ENCODE measurements around the gene BCAR3.
"Not testable (repeated sequence)": the region's sequence is repeated elsewhere in the genome, so short reads cannot be mapped to it uniquely, and the experiment has no call there.

The BCAR3 gene

DNA sequence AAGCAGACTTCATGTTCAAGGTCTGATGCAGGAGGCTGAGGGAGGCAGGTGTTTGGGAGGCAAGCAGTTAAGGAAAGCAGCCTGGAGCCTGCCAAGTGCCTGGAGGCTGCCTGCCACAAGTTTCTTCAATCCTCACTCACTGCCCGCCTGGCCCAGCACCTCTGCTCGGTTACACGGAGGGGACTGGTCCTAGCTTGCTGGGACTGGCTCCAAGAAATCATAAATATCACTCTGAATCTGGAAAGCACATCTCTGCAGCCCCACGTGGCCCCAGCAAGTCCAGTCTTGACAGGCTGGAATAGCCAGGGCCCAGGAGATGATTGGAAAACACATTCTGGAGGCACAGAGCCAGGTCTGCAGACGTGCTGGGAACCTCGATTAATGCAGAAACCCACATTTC lies 83.9 kb downstream of the BCAR3 start:
- DNase-seq (ENCODE audit: low read depth): no peak

- DNase-seq (ENCODE audit: low read depth): no peak
Observed at GRCh38 chr1:93596329-93597089, 85.1 kb downstream of the BCAR3 start.

DNA sequence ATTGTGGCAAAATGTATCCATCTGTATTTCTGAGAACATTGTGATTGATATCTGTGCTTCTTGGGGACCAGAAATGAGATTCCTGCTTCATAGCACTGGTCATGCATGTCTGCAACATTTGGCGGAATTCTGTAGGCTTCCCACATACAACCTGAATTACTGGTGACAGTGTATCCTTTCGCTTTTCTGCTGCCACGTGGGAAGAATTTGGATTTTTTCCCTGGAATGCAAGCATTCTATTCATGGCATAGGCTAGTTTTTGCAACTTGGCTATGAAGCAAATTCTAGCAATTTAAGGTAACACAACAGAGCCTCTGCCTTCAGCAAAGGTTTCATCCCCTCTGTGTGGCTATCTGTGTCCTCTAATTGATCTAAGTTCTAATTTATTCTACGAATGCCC lies 85.9 kb downstream of the BCAR3 start:
- DNase-seq (ENCODE audit: low read depth): no peak

- no peak for DNase-seq (ENCODE audit: low read depth)
Observed at GRCh38 chr1:93595266-93595665, 86.4 kb downstream of the BCAR3 start.

GRCh38 chr1:93594603-93594880 lies 87.1 kb downstream of the BCAR3 start:
- no peak for DNase-seq (ENCODE audit: low read depth)

- no peak for DNase-seq (ENCODE audit: low read depth)
Observed at GRCh38 chr1:93593854-93594602, 87.6 kb downstream of the BCAR3 start.

DNA sequence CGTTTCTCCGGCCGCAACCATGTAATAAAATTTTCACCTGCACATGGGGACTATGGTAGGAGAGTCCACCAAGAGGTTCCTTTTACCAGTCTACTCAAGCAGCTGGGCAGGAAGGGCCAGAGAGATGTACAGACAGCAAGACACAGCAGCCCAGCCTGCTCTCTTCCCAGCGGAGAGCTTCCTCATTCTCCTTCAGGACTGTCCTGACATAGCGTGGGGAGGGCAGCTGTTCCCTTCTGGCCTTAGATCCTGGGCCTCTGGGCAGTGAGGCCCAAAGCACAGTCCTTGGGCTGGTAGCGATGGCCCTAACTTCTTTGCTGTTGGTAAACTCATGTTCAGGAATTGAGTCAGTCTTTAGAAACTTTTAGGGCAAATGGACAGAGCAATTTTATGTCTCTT lies 89.1 kb downstream of the BCAR3 start:
- DNase-seq (ENCODE audit: low read depth): no peak

- DNase-seq (ENCODE audit: low read depth): no peak
Observed at GRCh38 chr1:93591676-93592550, 89.7 kb downstream of the BCAR3 start.

DNA sequence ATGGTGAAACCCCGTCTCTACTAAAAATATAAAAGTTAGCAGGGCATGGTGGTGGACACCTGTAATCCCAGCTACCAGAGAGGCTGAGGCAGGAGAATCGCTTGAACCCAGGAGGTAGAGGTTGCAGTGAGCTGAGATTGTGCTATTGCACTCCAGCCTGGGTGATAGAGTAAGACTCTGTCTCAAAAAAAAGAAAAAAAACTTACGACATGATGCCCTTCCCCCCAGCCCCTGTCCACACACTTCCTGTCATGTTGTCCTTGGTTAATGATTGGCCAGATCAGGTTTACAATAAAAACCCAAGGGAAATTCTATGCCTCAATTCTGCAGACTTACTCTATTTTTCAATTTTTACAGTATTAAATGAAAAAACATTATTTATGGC lies 90.4 kb downstream of the BCAR3 start:
- not testable (repeated sequence) for DNase-seq (ENCODE audit: low read depth)

DNA sequence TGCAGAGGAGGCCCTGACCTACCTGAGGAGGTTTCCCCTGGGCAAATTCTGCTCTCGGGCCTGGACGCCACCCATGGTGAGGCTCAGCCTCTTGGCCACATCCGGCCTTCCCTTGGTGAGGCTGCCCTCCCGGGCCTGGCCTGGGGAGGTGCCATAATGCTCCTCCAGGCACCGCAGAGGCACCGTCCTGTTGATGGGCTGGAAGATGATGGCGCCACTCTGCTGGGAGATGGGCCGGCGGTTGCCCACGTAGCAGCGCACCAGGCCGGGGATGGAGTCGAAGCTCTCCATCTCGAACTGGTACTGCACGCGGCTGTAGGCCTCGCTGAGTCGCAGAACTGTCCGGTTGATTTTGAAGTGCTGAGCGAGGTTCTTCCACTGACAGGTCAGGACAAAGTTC lies 92.7 kb downstream of the BCAR3 start:
- DNase-seq (ENCODE audit: low read depth): no peak

GRCh38 chr1:93588206-93588605 lies 93.4 kb downstream of the BCAR3 start:
- DNase-seq (ENCODE audit: low read depth): no peak

- no peak for DNase-seq (ENCODE audit: low read depth)
Observed at GRCh38 chr1:93587354-93587753, 94.3 kb downstream of the BCAR3 start.

DNA sequence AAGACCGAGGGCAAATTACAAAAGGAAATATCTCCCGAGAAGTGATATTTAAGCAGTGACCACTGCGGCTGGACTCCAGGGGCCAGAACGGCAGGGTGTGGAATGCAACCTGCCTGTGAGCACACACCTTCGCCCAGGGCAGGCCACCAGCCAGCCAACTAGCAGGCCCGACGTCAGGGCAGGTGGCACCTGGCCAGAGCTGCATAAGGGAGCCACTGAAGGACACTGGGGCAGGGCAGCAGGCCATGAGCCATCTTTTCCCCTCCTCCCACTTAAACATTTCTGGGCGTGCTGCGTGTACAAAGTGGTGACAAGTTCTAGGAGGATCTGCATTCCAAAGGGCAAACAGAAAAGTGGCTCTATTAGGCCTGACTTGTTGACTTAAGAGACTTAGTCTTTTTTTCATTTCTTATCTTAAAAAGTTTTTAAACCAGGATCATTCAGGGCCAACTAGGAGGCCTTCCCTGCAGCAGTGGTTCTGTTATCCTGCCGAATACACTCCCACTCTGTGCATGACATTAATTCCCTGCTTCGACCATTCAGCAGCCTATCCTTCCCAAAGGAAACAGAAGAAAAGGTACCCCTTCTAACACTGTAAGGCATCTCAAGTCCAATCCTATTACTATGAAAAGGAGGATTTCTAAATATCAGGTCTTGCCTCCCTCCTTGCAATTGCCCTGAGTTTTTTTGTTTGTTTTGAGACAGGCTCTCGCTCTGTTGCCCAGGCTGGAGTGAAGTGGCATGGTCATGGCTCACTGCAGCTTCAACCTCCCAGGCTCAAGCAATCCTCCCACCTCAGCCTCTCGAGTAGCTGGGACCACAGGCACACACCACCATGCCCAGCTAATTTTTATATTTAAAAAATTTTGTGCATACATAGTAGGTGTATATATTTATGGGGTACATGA lies 96.3 kb downstream of the BCAR3 start:
- DNase-seq (ENCODE audit: low read depth): no peak

- DNase-seq (ENCODE audit: low read depth): no peak
Observed at GRCh38 chr1:93584261-93585003, 97.2 kb downstream of the BCAR3 start.

DNA sequence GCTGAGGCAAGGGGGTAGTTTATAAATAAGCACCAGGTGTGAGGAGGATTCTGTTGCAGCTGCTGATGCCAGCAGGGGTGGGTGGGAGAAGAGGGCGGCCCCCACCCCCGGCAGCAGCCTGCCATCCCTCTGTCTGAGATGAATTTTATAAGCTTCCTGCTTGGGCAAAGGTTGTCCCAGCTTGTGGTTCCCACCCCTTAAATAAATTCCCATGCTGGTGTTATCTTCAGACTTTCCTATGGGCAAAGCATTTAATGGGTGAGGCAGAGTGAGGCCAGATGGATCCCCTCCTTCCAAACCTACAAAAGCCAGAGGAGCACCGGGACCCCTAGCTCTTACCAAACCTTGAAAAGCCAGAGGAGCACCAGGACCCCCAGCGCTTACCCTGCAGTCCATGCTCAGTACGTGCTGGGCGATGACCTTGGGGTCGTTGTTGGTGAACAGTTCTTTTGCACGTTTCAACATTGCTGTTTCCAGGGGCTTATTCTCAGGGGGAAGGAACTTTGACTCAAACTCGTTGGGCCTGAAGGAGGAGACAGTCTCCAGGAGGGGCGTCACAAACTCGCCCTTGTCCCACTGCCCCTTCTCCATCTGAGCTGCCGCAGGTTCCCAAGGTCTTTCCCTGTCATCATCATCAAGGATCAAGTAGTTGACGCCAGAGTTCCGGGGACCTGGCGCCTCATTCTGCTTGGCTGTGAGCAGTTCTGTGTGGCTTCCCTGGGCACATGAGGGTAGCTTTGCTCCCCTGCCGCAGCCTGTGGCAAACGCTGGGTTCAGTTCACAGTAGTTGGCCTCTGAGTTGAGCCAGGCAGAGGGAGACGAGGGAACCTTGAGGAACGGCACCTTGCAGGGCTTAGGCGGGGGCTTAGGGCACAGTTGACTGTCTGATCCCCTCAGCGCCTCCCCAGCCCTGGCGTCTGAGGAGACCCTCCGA lies 99.5 kb downstream of the BCAR3 start:
- DNase-seq (ENCODE audit: low read depth): no peak

DNA sequence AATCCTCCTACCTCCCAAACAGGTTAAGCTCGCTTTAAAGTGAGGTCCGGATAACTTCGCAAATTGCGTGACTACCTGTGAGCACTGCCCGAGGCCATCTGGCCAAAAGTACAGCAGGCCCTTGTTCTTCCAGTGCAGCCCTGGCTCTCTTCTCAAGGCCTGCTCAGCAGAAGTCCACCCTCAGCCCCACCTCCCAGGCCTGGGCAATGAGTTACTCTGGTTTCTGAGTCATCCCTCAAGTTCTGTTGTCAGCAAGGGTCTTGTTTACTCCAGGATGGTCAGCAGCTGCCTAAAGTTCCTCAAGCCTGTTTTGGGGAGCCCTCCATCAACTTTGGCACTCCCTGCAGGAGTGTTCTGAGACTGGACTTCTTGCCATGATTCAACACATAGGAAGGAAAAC lies 101.7 kb downstream of the BCAR3 start:
- no peak for DNase-seq (ENCODE audit: low read depth)

DNA sequence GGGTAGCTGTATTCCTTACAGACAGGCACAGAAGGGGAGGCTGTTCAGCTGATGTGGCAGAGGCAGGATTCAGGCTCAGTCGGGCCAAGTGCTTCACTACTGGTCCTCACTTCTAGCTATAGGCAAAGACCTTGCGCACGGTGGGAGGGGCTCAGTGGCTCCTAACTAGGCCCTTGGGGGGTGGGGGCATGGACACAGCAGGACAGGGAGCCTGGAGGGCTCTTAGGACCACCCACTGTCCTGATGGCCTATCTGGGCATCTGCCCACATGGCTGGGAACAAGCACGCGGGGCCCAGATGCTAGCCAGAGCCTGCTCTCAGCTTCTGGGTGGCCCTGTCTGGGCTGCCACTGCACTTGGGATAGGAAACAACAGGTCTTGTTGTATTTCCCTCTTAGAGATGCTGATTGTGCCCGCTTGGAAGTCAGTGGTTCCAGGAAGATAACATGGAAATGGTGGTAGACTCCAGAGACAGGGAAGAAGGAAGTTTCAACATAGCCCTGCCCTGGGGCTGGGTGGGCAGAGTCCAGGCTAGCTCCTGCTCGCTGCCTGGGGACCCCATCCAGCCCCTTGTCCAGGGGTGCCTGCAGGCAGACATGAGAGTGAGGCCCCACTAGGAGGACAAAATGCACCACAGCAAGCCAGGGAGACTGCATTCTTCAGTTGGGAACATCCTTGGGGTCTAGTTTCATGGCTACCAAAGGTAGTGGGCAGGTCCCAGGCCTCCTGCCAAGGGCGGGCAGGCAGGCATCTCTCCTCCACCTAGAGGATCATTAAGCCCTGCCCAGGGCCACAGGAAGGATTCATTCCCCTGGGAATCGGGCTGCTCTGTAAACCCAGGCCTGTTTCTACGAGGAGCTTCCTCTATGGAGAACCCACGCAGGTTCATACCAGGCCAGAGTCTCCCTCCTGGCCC lies 102.5 kb downstream of the BCAR3 start:
- DNase-seq (ENCODE audit: low read depth): no peak

DNA sequence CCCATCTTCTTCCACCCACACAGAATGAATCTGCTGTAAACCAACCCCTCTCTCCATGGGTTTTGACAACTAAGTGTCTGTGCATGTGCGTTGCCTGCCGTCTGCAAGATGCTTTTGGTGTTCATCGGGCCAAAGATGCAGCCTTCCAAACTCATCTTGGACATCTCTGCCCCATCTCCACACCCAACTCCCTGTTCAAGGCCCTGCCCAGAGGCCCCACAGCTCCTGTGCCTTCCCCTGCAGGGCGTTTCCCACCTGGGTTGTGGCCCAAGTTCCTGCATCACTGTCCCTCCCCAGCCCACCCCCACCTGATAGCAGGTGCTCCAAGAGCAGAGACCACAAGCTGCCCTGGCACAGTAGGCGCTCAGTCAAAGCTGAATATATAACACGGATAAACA lies 103.2 kb downstream of the BCAR3 start:
- DNase-seq (ENCODE audit: low read depth): no peak

Data from HS-5 (cell line).